Stimulated activated CD4-positive, alpha-beta T cell treated with anti-CD3 and anti-CD28 coated beads, Interleukin-1b, Interleukin-23, amount 100 ng/mL, for 48 hours (primary cell): Measurements from ENCODE around the gene NPAS2.

Experiments used
- DNase-seq: peaks from one replicate; pipeline ENCODE4 v3.0.0-alpha.2; 2020

NPAS2 gene

GRCh38 chr2:100997509-100998234 lies 177.7 kb downstream of the NPAS2 start:
- DNase-seq: no peak

- DNase-seq: no peak
Observed at GRCh38 chr2:100998235-100998573, 178.3 kb downstream of the NPAS2 start.

GRCh38 chr2:100999995-101000394 lies 180.1 kb downstream of the NPAS2 start:
- DNase-seq: no peak

GRCh38 chr2:101001691-101002561 lies 182.0 kb downstream of the NPAS2 start, which contains the start of gene RPL31:
Gene RPL31, plus strand, starts transcription at chr2:101002289. Its CDS starts 413 bp downstream, at chr2:101002702.
- peak; percentile 97 for DNase-seq

- no peak for DNase-seq
Observed at GRCh38 chr2:101002562-101003277, 182.8 kb downstream of the NPAS2 start.

- DNase-seq: no peak
Observed at GRCh38 chr2:101003278-101003775, 183.4 kb downstream of the NPAS2 start.

GRCh38 chr2:101004620-101005325 lies 184.8 kb downstream of the NPAS2 start:
- no peak for DNase-seq

- DNase-seq: no peak
Observed at GRCh38 chr2:101006065-101006715, 186.3 kb downstream of the NPAS2 start.

- no peak for DNase-seq
Observed at GRCh38 chr2:101007415-101008345, 187.7 kb downstream of the NPAS2 start.

GRCh38 chr2:101011152-101011551 lies 191.2 kb downstream of the NPAS2 start:
- no peak for DNase-seq

GRCh38 chr2:101012054-101012705 lies 192.2 kb downstream of the NPAS2 start:
- DNase-seq: no peak

GRCh38 chr2:101012706-101013181 lies 192.8 kb downstream of the NPAS2 start:
- no peak for DNase-seq

GRCh38 chr2:101014264-101014857 lies 194.4 kb downstream of the NPAS2 start:
- no peak for DNase-seq

GRCh38 chr2:101017371-101017770 lies 197.4 kb downstream of the NPAS2 start:
- DNase-seq: no peak

- DNase-seq: no peak
Observed at GRCh38 chr2:101018934-101019333, 199.0 kb downstream of the NPAS2 start.

- DNase-seq: no peak
Observed at GRCh38 chr2:101022221-101022620, 202.3 kb downstream of the NPAS2 start.

GRCh38 chr2:101023327-101024107 lies 203.6 kb downstream of the NPAS2 start:
- no peak for DNase-seq

- DNase-seq: no peak
Observed at GRCh38 chr2:101025561-101025960, 205.6 kb downstream of the NPAS2 start.

GRCh38 chr2:101026253-101026701 lies 206.3 kb downstream of the NPAS2 start:
- no peak for DNase-seq
